ENCODE data around the gene DEPDC1B.

GRCh38 chr5:60738461-60738860, 38.5 kb upstream of the DEPDC1B start:
- no peak for TF ChIP-seq POLR2A (IDR thresholded peaks at IDR 0.05; ENCODE audit: low read length)
- no peak for TF ChIP-seq GATA1 (IDR thresholded peaks at IDR 0.05; ENCODE audit: low read depth, low read length)

Measured in erythroblast (primary cell).